ENCODE data around the gene LRRFIP1. TPM values are rescaled to one million over a fixed set of nuclear protein-coding genes. Genes with fewer than 3 reads are reported as not detected.

Gene LRRFIP1
- total and polyA plus RNA-seq, 2 of the 13 experiments (the other 11 are each of a cell fraction or from before 2014, with no cell fraction given) = 15.9 to 40.5 TPM

GRCh38 chr2:237601453-237602116, 25.8 kb upstream of the LRRFIP1 start (continued):
- TF ChIP-seq ZNF609 (CRISPR knock-in tag; IDR thresholded peaks at IDR 0.05; ENCODE audit: borderline replicate concordance) = peak; percentile 36; the same call in 1 of the 2 replicates
- peak; percentile 65; the same call in 1 of the 2 replicates for TF ChIP-seq NCOA2 (CRISPR knock-in tag; IDR thresholded peaks at IDR 0.05)
- TF ChIP-seq ISX (CRISPR knock-in tag; conservative IDR thresholded peaks at IDR 0.05) = no peak
- no peak for TF ChIP-seq KDM5A (IDR thresholded peaks at IDR 0.05; ENCODE audit: borderline replicate concordance, low read length)
- TF ChIP-seq ZNF331 (CRISPR knock-in tag; IDR thresholded peaks at IDR 0.05) = peak; percentile 67; the same call in 1 of the 2 replicates
- TF ChIP-seq CTCF (CRISPR knock-in tag; IDR thresholded peaks at IDR 0.05) = peak; percentile 67
- no peak for TF ChIP-seq RBM22 (optimal IDR thresholded peaks at IDR 0.05; ENCODE audit: low read length)
- TF ChIP-seq SP1 (IDR thresholded peaks at IDR 0.05) = no peak
- no peak for TF ChIP-seq SP1 (CRISPR knock-in tag; IDR thresholded peaks at IDR 0.05)
- TF ChIP-seq NR2C2 (CRISPR knock-in tag; IDR thresholded peaks at IDR 0.05; ENCODE audit: borderline replicate concordance) = no peak
- TF ChIP-seq PAWR (CRISPR knock-in tag; IDR thresholded peaks at IDR 0.05; ENCODE audit: borderline replicate concordance) = no peak
- no peak for TF ChIP-seq RAD51 (IDR thresholded peaks at IDR 0.05; ENCODE audit: borderline replicate concordance)
- no peak for TF ChIP-seq ELK4 (CRISPR knock-in tag; IDR thresholded peaks at IDR 0.05; ENCODE audit: borderline replicate concordance)
- peak; percentile 63 for TF ChIP-seq HNF4G (IDR thresholded peaks at IDR 0.05; ENCODE audit: borderline replicate concordance, low read depth, low read length)
- TF ChIP-seq HNF4G (CRISPR knock-in tag; IDR thresholded peaks at IDR 0.05; ENCODE audit: borderline replicate concordance, low read depth) = no peak
- no peak for TF ChIP-seq SETDB1 (CRISPR knock-in tag; IDR thresholded peaks at IDR 0.05; ENCODE audit: borderline replicate concordance)
- TF ChIP-seq ZNF280B (CRISPR knock-in tag; IDR thresholded peaks at IDR 0.05; ENCODE audit: borderline replicate concordance) = no peak
- 0 out of 2 replicates have a peak, but pooled peaks have one; percentile 32 for TF ChIP-seq ZNF263 (CRISPR knock-in tag; IDR thresholded peaks at IDR 0.05)

Data from HepG2 (cell line).